ENCODE measurements around the gene TRAPPC2.
A peak's percentile ranks its signal among the peaks of the same experiment; 100 is the strongest.
"Not testable (repeated sequence)": the region's sequence is repeated elsewhere in the genome, so short reads cannot be mapped to it uniquely, and the experiment has no call there.

The TRAPPC2 gene

GRCh38 chrX:13697455-13697854, 37.0 kb downstream of the TRAPPC2 start:
- DNase-seq: no peak

DNA sequence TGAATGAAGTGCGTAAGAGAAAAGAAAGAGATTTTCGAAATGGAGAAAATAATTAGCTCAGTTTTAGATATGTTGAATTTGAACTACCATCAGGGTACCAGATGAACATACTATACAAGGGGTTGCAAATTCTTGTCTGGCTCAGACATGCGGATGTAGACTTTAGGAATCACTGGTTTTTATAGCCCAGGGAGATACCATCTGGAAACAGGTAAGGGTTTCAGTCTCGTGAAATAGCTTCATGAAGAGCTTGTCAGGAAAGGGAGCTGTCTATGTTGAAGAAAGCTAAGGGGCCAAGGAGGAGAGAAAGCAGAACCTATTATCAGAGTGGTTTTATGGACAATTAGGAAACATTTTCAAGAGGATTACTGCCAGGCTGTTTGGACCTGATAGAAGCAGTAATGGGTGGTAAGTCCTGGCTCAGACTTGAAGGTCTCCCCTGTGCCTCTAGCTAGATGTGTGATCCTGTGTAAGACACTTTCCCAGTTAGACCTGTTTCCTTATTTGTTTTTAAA, 38.8 kb downstream of the TRAPPC2 start:
- DNase-seq: no peak

DNA sequence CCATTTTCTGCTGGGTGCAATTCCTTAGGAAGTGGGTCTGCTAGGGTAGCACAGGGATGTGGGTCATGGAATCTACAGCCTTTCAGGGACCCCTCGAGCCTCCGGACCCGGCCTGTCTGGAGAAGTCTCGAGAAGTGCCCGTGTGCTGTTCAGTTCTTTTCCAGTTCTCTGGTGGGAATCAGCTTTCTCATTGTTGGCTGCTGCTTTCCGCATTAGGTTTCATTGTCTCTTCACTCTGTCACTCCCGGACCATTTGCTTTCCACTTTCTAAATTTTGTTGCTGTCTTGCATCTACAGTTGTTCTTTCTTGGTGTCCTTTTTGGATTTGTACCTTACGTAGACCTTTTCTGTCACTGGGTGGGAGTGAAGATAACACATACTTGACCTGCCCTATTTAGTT, 39.4 kb downstream of the TRAPPC2 start:
- DNase-seq: no peak

DNA sequence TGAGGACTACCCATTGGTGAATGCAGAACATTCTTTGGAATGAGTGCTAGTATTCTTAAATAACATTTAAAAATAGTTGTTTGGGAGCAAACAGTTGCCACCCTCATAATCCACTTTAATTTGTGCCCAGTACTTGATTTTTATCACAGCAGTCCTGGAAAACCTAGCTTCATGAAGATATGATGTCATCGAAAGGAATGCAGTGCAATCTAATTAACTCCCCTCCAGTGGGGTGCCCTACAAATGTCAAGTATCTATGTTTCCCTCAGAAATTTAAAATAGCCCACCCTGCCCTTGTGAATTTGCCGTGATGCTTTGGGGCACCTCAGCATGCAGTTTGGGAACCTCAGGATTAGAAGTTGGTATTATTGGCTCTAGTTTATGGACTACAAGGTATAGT, 40.1 kb downstream of the TRAPPC2 start:
- no peak for DNase-seq

DNA sequence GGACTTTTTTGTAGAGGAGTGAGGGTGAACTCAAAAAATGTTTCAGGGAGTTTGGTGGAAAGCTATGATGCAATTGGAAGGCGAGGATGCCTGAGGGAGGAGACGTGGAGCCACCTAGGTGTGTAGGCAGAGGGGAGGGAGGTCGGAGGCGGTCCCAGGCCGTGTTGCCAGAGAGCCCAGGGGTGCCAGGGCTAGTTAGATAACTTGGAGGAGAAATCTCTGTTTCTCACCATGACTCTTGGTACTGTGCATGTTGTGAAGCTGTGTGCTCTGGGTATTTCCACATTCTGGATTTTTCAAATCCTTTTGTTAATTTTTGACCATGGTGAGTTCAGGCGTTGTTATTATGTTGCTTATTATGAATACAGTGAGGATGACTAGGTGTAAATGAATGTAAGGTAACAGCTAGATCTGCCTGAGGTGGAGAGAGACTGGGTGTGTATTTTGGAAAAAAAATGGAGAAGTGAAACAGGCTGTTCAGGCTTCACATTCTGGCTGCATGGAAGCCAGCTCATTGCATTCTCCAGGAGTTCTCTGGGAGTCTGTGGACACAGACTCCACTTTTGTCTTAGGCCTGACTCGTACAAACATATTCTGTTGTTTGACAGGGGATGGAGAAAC, 41.0 kb downstream of the TRAPPC2 start:
- no peak for DNase-seq

DNA sequence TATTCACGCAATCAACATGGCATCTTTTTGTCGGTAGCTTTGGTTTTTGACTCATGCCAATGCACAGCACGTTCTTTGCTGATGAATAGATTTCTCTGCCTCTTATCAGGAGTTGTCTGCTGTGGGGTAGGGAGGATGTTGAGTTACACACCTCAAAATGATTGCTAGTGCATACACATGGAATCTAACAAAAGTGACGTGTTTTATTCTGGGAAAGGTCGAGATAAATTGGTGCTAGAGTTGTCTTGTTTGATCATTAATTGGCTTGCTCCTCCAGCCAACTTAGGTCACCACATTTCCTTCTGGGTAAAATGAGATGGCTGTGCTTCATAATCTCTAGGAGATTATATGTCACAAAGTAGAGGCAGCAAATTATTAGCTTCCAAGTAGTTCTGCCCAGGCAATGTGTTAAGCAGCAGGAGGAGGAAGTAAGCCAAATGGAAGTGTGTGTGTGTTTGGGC, 41.6 kb downstream of the TRAPPC2 start:
- DNase-seq: no peak

DNA sequence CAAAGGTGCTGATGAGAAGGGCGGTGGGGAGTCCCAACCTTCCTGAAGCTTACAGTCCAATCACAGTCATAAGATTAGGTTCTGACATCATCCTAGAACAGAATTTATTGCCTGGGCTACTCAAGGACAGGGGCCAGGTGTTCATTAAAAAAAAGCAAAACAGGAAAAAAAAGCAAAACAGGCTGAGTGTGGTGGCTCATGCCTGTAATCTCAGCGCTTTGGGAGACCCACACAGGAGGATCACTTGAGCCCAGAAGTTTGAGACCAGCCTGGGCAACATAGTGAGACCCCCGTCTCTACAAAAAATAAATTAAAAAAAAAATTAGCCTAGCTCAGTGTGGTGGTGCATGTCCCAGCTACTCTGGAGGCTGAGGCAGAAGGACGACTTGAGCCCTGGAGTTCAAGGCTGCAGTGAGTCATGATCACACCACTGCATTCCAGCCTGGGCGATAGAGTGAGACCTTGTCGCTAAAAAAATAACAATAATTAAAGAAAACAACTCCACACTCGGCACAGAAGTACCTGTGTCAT, 42.5 kb downstream of the TRAPPC2 start:
- no peak for DNase-seq

DNA sequence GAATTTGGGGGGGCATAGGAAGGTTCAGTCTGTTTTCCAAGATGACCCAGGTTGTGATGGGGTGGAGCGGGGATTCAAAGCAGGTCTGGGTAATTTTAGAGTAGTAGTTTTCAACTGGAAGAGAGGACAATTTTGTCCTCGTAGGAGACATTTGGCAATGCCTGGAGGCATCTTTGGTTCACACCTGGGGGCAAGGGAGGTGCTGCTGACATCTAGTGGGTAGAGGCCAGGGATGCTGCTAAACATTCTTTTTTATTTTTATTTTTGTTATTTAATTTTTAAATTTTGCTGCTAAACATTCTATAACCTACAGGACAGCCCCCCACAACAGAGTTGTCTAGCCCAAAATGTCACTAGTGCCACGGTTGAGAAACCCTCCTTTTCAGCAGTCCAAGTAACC, 43.6 kb downstream of the TRAPPC2 start:
- no peak for DNase-seq

GRCh38 chrX:13689741-13690211, 44.6 kb downstream of the TRAPPC2 start:
- no peak for DNase-seq

DNA sequence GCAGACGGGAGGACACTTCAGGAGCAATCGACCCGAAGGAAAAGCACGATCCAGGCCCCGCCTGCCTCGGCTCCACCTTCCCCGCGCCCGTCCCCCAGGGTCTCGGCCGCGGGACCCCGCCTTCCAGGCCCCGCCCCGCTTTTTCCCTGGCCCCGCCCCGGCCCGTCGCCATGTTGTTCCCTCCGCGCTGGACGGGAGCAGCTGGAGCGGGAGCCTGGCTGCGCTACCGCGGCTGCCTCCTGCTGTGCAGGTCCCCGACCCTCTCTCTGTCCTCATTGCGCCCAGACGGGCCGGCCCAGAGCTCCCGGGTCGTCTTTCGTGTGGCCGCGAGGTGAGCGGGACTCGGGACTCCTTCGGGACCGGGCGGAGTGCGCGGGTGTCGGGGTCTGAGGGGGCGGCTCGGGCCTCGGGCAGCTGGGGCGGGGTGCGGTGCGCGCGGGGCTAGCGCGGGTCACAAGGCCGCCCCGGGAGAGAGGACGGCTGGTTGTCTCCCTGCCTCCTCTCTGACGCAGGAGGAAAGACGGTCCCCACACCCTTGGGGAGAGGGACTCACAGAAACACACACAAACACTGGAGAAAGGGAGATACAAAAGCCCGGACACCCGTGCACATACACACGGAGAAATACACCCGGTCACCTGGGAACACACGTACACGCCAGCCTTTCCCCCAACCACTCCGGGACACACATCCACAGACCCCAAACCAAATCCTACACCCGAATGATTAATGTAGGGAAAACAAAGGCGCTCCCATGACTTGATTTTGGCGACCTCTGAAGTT, 45.3 kb downstream of the TRAPPC2 start, which contains the start of gene RAB9A:
Gene RAB9A, plus strand, starts transcription at position 171 of the 783 bp plus-strand sequence. CDS start 19,619 bp downstream, outside the sequence.
- DNase-seq: peak; percentile 39

- no peak for DNase-seq
These were observed 45.9 kb downstream of the TRAPPC2 start for GRCh38 chrX:13688384-13688957.

GRCh38 chrX:13687203-13687602, 47.2 kb downstream of the TRAPPC2 start:
- DNase-seq: no peak

GRCh38 chrX:13685126-13685763, 49.2 kb downstream of the TRAPPC2 start:
- DNase-seq: no peak

DNA sequence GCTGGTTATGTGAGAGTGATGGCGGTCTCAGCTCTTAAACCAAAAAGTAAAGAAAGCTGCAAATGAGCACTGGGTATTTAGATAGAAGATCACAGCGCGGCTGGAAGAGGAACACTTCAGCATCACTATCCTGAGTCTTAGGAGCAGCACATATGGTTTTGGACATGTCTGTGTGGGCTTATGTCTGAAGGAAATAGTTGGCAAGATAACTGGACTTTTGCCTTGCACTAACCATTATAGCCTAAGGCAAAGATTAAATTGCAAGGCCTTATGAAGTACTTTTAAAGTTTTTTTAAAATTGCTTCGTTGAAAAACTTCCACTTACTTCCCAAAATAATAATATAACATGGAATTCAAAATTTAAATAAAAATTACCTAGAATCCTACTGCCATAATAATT, 50.1 kb downstream of the TRAPPC2 start:
- no peak for DNase-seq

- no peak for DNase-seq
These were observed 52.8 kb downstream of the TRAPPC2 start for GRCh38 chrX:13681595-13681994.

DNA sequence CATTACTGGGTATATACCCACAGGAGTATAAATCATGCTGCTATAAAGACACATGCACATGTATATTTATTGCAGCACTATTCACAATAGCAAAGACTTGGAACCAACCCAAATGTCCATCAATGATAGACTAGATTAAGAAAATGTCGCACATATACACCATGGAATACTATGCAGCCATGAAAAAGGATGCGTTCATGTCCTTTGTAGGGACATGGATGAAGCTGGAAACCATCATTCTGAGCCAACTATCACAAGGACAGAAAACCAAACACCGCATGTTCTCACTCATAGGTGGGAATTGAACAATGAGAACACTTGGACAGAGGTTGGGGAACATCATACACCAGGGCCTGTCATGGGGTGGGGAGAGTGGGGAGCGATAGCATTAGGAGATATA, 54.7 kb downstream of the TRAPPC2 start:
- not testable (repeated sequence) for DNase-seq

GRCh38 chrX:13676885-13677284, 57.5 kb downstream of the TRAPPC2 start:
- no peak for DNase-seq

DNA sequence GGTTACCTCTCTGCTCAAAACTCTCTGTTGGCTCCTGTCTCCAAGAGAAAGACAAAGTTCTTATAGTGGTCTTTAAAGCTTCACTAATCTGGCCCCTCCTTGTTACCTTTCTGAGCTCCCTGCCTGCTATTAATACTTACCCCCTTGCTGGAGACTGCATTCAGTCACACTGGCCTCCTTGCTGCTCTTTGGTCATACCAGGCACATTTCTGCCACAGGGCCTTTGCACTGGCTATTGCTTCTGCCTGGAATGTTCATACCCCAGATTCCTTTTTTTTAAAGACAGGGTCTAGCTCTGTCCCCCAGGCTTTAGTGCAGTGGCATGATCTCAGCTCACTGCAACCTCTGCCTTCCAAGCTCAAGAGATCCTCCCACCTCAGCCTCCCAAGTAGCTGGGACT, 61.4 kb downstream of the TRAPPC2 start:
- no peak for DNase-seq

DNA sequence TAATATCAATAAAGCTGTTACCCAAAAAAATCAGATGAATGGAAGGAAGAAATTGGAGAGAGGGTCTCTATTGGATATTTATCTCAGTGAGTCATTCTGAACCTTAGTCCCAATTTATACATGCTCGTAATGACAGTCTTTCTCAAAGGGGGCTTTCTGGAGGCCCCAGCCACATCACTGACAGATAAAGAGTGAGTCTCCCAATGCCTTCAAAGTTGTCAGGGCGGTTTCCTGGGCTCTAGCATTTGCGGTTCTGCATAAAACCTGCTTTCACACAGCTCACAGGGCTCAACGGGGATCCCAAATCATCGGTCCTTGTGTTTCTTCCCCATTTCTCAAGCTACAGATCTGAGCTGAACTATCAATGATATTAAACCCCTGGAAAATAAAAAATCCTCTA, 64.2 kb downstream of the TRAPPC2 start:
- no peak for DNase-seq

DNA sequence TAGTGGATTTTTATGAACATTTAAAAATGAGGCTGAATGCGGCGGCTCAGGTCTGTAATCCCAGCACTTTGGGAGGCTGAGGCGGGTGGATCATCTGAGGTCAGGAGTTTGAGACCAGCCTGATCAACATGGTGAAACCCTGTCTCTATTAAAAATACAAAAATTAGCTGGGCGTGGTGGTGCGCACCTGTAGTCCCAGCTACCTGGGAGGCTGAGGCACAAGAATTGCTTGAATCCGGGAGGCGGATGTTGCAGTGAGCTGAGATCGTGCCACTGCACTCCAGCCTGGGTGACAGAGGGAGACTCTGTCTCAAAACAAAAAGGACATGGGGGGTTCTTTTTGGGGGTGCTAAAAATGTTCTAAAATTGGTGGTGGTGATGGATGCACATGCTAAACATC, 64.7 kb downstream of the TRAPPC2 start:
- not testable (repeated sequence) for DNase-seq

GRCh38 chrX:13669246-13669737, 65.1 kb downstream of the TRAPPC2 start:
- DNase-seq: no peak

- no peak for DNase-seq
These were observed 66.5 kb downstream of the TRAPPC2 start for GRCh38 chrX:13667919-13668318.

DNA sequence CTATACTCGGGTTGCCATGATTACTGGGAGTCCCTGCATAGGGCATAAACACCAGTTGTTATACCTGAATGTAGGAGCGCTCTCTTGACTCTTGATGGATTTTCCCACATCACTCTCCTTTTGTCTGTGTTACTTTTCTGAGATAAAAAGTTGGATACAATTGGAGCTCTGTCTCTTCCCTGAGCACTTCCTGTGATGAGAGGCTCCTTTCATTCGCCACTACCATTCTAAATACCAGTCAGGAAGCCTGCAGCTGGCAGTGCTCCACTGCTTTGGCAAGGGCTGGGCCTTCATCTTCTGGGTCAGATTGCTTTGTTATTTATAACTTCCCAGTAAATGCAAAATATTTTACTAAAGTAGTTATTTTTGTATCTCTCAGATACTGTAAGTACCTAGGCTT, 67.6 kb downstream of the TRAPPC2 start:
- no peak for DNase-seq
